ENCODE measurements around the gene SPTLC1. TPM values are rescaled to one million over a fixed set of nuclear protein-coding genes. Genes with fewer than 3 reads are reported as not detected.
"Not testable (repeated sequence)": the region's sequence is repeated elsewhere in the genome, so short reads cannot be mapped to it uniquely, and the experiment has no call there.

Gene SPTLC1
- total and polyA plus RNA-seq, 2 donors (not counting 1 experiment from before 2014, with no cell fraction given) = 26.6 to 53.5 TPM

GRCh38 chr9:92146610-92147009 is 31.4 kb upstream of the SPTLC1 start:
- Mint-ChIP-seq H3K27ac (no peak overlapping the region), H3K27me3 (peaks cover 46% of the 10 kb centered on the region), H3K4me1 (no peaks in the 10 kb centered on the region), H3K9me3 (ENCODE audit: insufficient read depth) (no peaks in the 10 kb centered on the region), H3K4me3 (no peak overlapping the region)
- no peak for TF ChIP-seq EZH2 (IDR thresholded peaks at IDR 0.05; ENCODE audit: borderline replicate concordance, insufficient read depth, low read depth, low read length, poor library complexity, severe bottlenecking)
- TF ChIP-seq CTCF (IDR thresholded peaks at IDR 0.05) = no peak
- Histone ChIP-seq H2AFZ (ENCODE audit: insufficient read depth, low read depth, low read length, poor library complexity, severe bottlenecking) (peak overlapping the region; percentile 42), H3K79me2 (ENCODE audit: control insufficient read depth, insufficient read depth, low read length) (no peaks in the 10 kb centered on the region), H3K27ac (ENCODE audit: low read length in 2 of 2) (no peak overlapping the region), H3K27me3 (replicated peaks in 1 of 4; ENCODE audit: control extremely low read depth in 1 of 4, control insufficient read depth in 3 of 4, insufficient read depth in 4 of 4, low read length in 3 of 4) (peaks cover 0 to 14% (median 2%) of the 10 kb centered on the region in 4 experiments), H3K4me1 (ENCODE audit: control insufficient read depth in 2 of 2, insufficient read depth in 2 of 2, low read length in 2 of 2) (no peaks in the 10 kb centered on the region), H4K20me1 (ENCODE audit: control insufficient read depth, insufficient read depth, low read length, poor library complexity, severe bottlenecking) (no peaks in the 10 kb centered on the region), H3K9ac (ENCODE audit: low read length) (no peak overlapping the region), H3K36me3 (replicated peaks in 1 of 2; ENCODE audit: control extremely low read depth in 1 of 2, control insufficient read depth in 1 of 2, extremely low read depth in 1 of 2, insufficient read depth in 2 of 2, low read length in 1 of 2) (no peaks in the 10 kb centered on the region), H3K4me3 (ENCODE audit: control extremely low read depth in 1 of 5, extremely low read depth in 1 of 5, insufficient read depth in 1 of 5, low read depth in 2 of 5, low read length in 4 of 5) (no peak overlapping the region), H3K4me2 (replicated peaks; ENCODE audit: low read depth, low read length, poor library complexity, severe bottlenecking) (no peak overlapping the region), H3K9me3 (ENCODE audit: control extremely low read depth in 1 of 3, control insufficient read depth in 2 of 3, insufficient read depth in 1 of 3, low read length in 2 of 3) (no peaks in the 10 kb centered on the region)
- POLR2A ChIA-PET = no interaction called here
- CTCF ChIA-PET = interaction anchor here (1.4 to 4.9 kb wide), 2 partner anchors 8 to 487 kb away, joined by 3 to 46 read pairs; no protein-coding TSS in a partner anchor
- intact Hi-C loops (cut with micrococcal nuclease) = no loop called here
- DNase-seq (no peak), ATAC-seq (ENCODE audit: low read depth) (no peak)
- WGBS (ENCODE audit: insufficient coverage) = no CpG with 5 or more reads among the region's 3 CpGs

GRCh38 chr9:92145784-92146183 is 30.6 kb upstream of the SPTLC1 start:
- H3K4me2 ChIP-seq (replicated peaks; ENCODE audit: low read depth, low read length, poor library complexity, severe bottlenecking); H3K79me2 ChIP-seq (ENCODE audit: control insufficient read depth, insufficient read depth, low read length); H3K9me3 ChIP-seq (ENCODE audit: control extremely low read depth in 1 of 3, control insufficient read depth in 2 of 3, insufficient read depth in 1 of 3, low read length in 2 of 3); ATAC-seq (ENCODE audit: low read depth); H3K27ac Mint-ChIP-seq; intact Hi-C loops (cut with micrococcal nuclease); H3K4me3 Mint-ChIP-seq; H3K9me3 Mint-ChIP-seq (ENCODE audit: insufficient read depth); H3K4me1 Mint-ChIP-seq; H4K20me1 ChIP-seq (ENCODE audit: control insufficient read depth, insufficient read depth, low read length, poor library complexity, severe bottlenecking); H3K36me3 ChIP-seq (replicated peaks in 1 of 2; ENCODE audit: control extremely low read depth in 1 of 2, control insufficient read depth in 1 of 2, extremely low read depth in 1 of 2, insufficient read depth in 2 of 2, low read length in 1 of 2); H3K4me1 ChIP-seq (ENCODE audit: control insufficient read depth in 2 of 2, insufficient read depth in 2 of 2, low read length in 2 of 2); H2AFZ ChIP-seq (ENCODE audit: insufficient read depth, low read depth, low read length, poor library complexity, severe bottlenecking); H3K27ac ChIP-seq (ENCODE audit: low read length in 2 of 2); H3K9ac ChIP-seq (ENCODE audit: low read length); H3K4me3 ChIP-seq (ENCODE audit: control extremely low read depth in 1 of 5, extremely low read depth in 1 of 5, insufficient read depth in 1 of 5, low read depth in 2 of 5, low read length in 4 of 5); DNase-seq; POLR2A ChIA-PET: not testable (repeated sequence)
- CTCF ChIA-PET = interaction anchor here (1.4 to 4.9 kb wide), 2 partner anchors 7 to 488 kb away, joined by 3 to 46 read pairs; no protein-coding TSS in a partner anchor
- H3K27me3 Mint-ChIP-seq = peaks cover 51% of the 10 kb centered on the region
- H3K27me3 ChIP-seq (replicated peaks in 1 of 4; ENCODE audit: control extremely low read depth in 1 of 4, control insufficient read depth in 3 of 4, insufficient read depth in 4 of 4, low read length in 3 of 4) = peaks cover 0 to 19% (median 3%) of the 10 kb centered on the region in 4 experiments
- WGBS (ENCODE audit: insufficient coverage) = 93% methylated on average over 3 of the region's 3 CpGs
